Keratinocyte (primary cell): ENCODE data around the gene PRADC1. TPM values are rescaled to one million over a fixed set of nuclear protein-coding genes. Genes with fewer than 3 reads are reported as not detected.
A peak's percentile ranks its signal among the peaks of the same experiment; 100 is the strongest.

Experiments used
- DNase-seq: peaks from one replicate; pipeline ENCODE4 v3.0.0-alpha.2; 2011; ENCODE audit warnings: low read depth, missing footprints, low spot score
- FAIRE-seq: peaks from 2 replicates; lab custom pipeline; 2011; peaks lifted over from hg19 to GRCh38; lab: Jason Lieb, UNC
- H2AFZ ChIP-seq: 2 replicates; pipeline ENCODE4 v1.6.0; 2012; ENCODE audit warnings: low read length, control low read depth, inconsistent platforms; ENCODE audit not compliant: control insufficient read depth
- H3K27ac ChIP-seq: 2 replicates; pipeline ENCODE4 v1.5.1; 2011; ENCODE audit warnings: low read length; ENCODE audit not compliant: control insufficient read depth, insufficient read depth
- H3K27me3 ChIP-seq: 3 replicates; pipeline ENCODE4 v1.6.0; 2011; ENCODE audit warnings: low read length; ENCODE audit not compliant: control insufficient read depth, insufficient read depth; ENCODE audit errors: extremely low read depth
- H3K36me3 ChIP-seq, 2 experiments: 2 replicates in 1 of 2; 3 replicates in 1 of 2; pipeline ENCODE4 v1.5.1; 2011; ENCODE audit warnings: low read length in 2 of 2, mild to moderate bottlenecking in 1 of 2; ENCODE audit not compliant: control insufficient read depth in 2 of 2, insufficient read depth in 2 of 2; ENCODE audit errors: extremely low read depth in 1 of 2
- H3K4me1 ChIP-seq: 3 replicates; pipeline ENCODE4 v1.5.1; 2011; ENCODE audit warnings: low read length; ENCODE audit not compliant: control insufficient read depth, insufficient read depth; ENCODE audit errors: extremely low read depth
- H3K4me2 ChIP-seq: 3 replicates; pipeline ENCODE4 v1.6.0; 2011; ENCODE audit warnings: low read depth, low read length; ENCODE audit not compliant: control insufficient read depth, insufficient read depth; ENCODE audit errors: extremely low read depth
- H3K4me3 ChIP-seq, 3 experiments: fragments of 200-600 bp in 1 of 3; sonication (generic) in 1 of 3; 2 replicates in 2 of 3; 3 replicates in 1 of 3; pipeline ENCODE4 v1.5.1; 2011 to 2016; ENCODE audit warnings: low read length in 3 of 3, mild to moderate bottlenecking in 3 of 3, control low read depth in 2 of 3, inconsistent platforms in 1 of 3, low read depth in 1 of 3, mixed read lengths in 1 of 3, mixed run types in 1 of 3, moderate library complexity in 1 of 3; ENCODE audit not compliant: control insufficient read depth in 2 of 3, insufficient read depth in 2 of 3; ENCODE audit errors: extremely low read depth in 1 of 3
- H3K79me2 ChIP-seq: 2 replicates; pipeline ENCODE4 v1.6.0; 2012; ENCODE audit warnings: low read length; ENCODE audit not compliant: control insufficient read depth, insufficient read depth
- H3K9ac ChIP-seq: 3 replicates; pipeline ENCODE4 v1.6.0; 2011; ENCODE audit warnings: low read length; ENCODE audit not compliant: control insufficient read depth, insufficient read depth; ENCODE audit errors: extremely low read depth
- H3K9me1 ChIP-seq: 3 replicates; pipeline ENCODE4 v1.6.0; 2011; ENCODE audit warnings: low read length; ENCODE audit not compliant: control insufficient read depth, insufficient read depth; ENCODE audit errors: extremely low read depth
- H3K9me3 ChIP-seq: 2 replicates; pipeline ENCODE4 v1.5.1; 2012; ENCODE audit warnings: low read depth, low read length; ENCODE audit not compliant: control insufficient read depth
- H4K20me1 ChIP-seq: 3 replicates; pipeline ENCODE4 v1.6.0; 2011; ENCODE audit warnings: low read length; ENCODE audit not compliant: control insufficient read depth, insufficient read depth; ENCODE audit errors: extremely low read depth
- EZH2 ChIP-seq: IDR thresholded peaks from one replicate; pipeline ENCODE4 v1.6.1; 2012; ENCODE audit warnings: inconsistent platforms, mild to moderate bottlenecking, low read length, moderate library complexity
- dilution Hi-C: fragments of 300-500 bp; cut with MboI; formaldehyde crosslinking; loops from one replicate; pipeline ENCODE4 v1.7.0; 2020; ENCODE audit warnings: low sequenced_read_pairs; ENCODE audit not compliant: extremely low pct_ligation_motif_present
- polyA plus RNA-seq, 5 experiments: library from polyadenylated mRNA; depleted of rRNA in 3 of 5; stranded (reverse) in 3 of 5; stranded (forward) in 1 of 5; unstranded in 1 of 5; fragments of >200 nt; gene quantifications; 1 replicate in 1 of 5; 2 replicates in 3 of 5; 3 replicates in 1 of 5; pipeline versions ENCODE4 v1.2.1 to v1.2.3, GENCODE V29; 2011 to 2012; ENCODE audit warnings: missing spikeins in 2 of 5, low read depth in 1 of 5, low replicate concordance in 1 of 5
- TF ChIP-seq, protein P1 (sequence below), 3 experiments: IDR thresholded peaks in 1 of 3; conservative IDR thresholded peaks in 1 of 3; optimal IDR thresholded peaks in 1 of 3; 2 replicates in 2 of 3; 3 replicates in 1 of 3; pipeline versions ENCODE3 to v1.5.1; 2011; ENCODE audit warnings: low read length in 3 of 3, mild to moderate bottlenecking in 3 of 3, moderate library complexity in 2 of 3, control low read depth in 1 of 3, inconsistent platforms in 1 of 3; ENCODE audit not compliant: insufficient read depth in 2 of 3; ENCODE audit errors: extremely low read depth in 1 of 3

The PRADC1 gene
- polyA plus RNA-seq, 1 donor (not counting 4 experiments of a cell fraction or from before 2014, with no cell fraction given): 8.2 TPM

DNA sequence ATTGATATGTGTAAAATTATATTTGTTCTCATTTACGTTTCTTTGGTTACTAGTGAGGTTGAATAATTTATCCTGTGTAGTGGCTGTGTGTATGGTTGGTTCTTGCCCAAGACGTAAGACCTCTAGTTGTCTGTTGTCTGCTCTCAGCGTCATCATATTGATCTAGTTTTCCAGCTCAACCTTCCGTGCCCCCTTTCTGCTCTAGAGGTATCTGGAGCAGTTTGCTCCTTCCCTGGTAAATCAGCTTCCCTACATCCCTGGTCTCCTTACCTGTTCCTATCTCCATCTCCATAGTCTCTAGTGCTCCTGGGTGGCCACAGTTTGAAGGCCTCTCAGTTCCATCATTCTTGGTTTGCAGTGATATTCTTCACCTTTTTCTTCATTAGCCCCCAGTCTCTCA lies 17.8 kb downstream of the PRADC1 start:
- Histone ChIP-seq H3K79me2 (peaks cover 39% of the 10 kb centered on the region), H3K4me2 (peak overlapping the region; percentile 93), H3K9ac (no peak overlapping the region), H3K4me3 (peak overlapping the region in 2 of 3 experiments; percentile 86 to 88), H3K27ac (no peak overlapping the region), H3K27me3 (no peaks in the 10 kb centered on the region), H4K20me1 (no peaks in the 10 kb centered on the region), H3K36me3 (peaks cover 3 to 10% of the 10 kb centered on the region in 2 experiments), H2AFZ (no peak overlapping the region), H3K9me3 (no peaks in the 10 kb centered on the region), H3K4me1 (peaks cover 18% of the 10 kb centered on the region), H3K9me1 (peaks cover 2% of the 10 kb centered on the region)
- TF ChIP-seq EZH2: no peak
- TF ChIP-seq, protein P1, sequence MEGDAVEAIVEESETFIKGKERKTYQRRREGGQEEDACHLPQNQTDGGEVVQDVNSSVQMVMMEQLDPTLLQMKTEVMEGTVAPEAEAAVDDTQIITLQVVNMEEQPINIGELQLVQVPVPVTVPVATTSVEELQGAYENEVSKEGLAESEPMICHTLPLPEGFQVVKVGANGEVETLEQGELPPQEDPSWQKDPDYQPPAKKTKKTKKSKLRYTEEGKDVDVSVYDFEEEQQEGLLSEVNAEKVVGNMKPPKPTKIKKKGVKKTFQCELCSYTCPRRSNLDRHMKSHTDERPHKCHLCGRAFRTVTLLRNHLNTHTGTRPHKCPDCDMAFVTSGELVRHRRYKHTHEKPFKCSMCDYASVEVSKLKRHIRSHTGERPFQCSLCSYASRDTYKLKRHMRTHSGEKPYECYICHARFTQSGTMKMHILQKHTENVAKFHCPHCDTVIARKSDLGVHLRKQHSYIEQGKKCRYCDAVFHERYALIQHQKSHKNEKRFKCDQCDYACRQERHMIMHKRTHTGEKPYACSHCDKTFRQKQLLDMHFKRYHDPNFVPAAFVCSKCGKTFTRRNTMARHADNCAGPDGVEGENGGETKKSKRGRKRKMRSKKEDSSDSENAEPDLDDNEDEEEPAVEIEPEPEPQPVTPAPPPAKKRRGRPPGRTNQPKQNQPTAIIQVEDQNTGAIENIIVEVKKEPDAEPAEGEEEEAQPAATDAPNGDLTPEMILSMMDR (optimal IDR thresholded peaks at IDR 0.05 in 1 of 3, IDR thresholded peaks at IDR 0.05 in 1 of 3, conservative IDR thresholded peaks at IDR 0.05 in 1 of 3; ENCODE audit: extremely low read depth in 1 of 3, insufficient read depth in 2 of 3, low read length in 3 of 3): no peak
- FAIRE-seq (no peak), DNase-seq (no peak)
- dilution Hi-C loops: no loop called here

DNA sequence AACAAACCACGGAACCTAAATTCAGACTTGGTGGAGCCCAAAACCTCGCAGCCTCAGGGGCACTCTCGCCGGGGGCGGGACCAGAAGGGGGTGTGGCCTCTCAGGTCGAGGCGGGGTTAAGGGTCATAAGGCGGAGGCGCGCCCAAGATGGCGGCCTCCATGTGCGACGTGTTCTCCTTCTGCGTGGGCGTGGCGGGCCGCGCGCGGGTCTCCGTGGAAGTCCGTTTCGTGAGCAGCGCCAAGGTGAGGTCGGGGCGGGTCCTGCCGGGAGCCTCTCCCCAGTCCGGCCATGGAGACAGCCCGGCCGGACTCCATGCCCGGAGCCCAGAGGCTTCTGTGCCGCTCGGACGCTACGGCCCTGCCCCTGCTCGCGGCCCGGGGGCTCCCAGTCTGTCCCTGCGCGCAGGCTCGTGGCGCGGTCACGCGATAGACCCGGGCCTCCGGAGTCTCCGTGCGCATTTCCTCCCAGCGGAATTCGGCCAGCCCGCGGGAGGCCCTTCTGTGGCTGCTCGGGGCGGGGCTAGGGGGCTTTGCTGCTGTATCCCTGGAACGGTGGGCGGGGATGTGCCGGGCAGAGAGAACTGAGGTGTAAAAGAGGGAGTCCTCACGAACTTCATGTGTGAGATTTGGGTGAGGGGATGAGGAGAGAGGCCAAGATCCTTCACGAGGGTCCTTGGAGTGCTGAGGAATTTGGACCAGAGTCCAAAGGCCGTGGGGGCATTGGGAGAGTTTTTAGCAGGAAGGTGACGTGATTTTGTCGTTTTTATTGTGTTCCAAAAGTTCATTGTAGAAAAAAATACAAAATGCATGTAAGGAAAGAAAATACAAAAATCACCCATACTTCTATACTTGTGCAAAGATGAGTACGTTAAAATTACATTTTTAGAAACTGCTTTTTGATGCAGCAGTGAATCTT lies 18.7 kb downstream of the PRADC1 start, which contains the start of gene SMYD5:
TSS of gene SMYD5 (plus strand) at position 126 of the 916 bp plus-strand sequence. CDS start at position 148, 22 bp downstream.
- Histone ChIP-seq H4K20me1 (no peaks in the 10 kb centered on the region), H3K4me1 (peaks cover 18% of the 10 kb centered on the region), H3K27ac (peak within 1 kb of the TSS; percentile 70), H3K9ac (peak within 1 kb of the TSS; percentile 90), H2AFZ (peak within 1 kb of the TSS; percentile 78), H3K79me2 (peaks cover 39% of the 10 kb centered on the region), H3K4me3 (peak within 1 kb of the TSS; percentile 86 to 88 (median 88)), H3K36me3 (peaks cover 0 to 5% of the 10 kb centered on the region in 2 experiments), H3K9me1 (peaks cover 2% of the 10 kb centered on the region), H3K27me3 (no peaks in the 10 kb centered on the region), H3K9me3 (no peaks in the 10 kb centered on the region), H3K4me2 (peak within 1 kb of the TSS; percentile 93)
- FAIRE-seq (no peak), DNase-seq (no peak)
- TF ChIP-seq, protein P1 (optimal IDR thresholded peaks at IDR 0.05 in 1 of 3, IDR thresholded peaks at IDR 0.05 in 1 of 3, conservative IDR thresholded peaks at IDR 0.05 in 1 of 3; ENCODE audit: extremely low read depth in 1 of 3, insufficient read depth in 2 of 3, low read length in 3 of 3): no peak
- TF ChIP-seq EZH2: no peak
- dilution Hi-C loops: no loop called here
